Measurements from ENCODE around the gene IQGAP2. TPM values are rescaled to one million over a fixed set of nuclear protein-coding genes. Genes with fewer than 3 reads are reported as not detected.

The IQGAP2 gene
- total RNA-seq, 1 experiment from 2014 or later = 36.8 TPM

DNA sequence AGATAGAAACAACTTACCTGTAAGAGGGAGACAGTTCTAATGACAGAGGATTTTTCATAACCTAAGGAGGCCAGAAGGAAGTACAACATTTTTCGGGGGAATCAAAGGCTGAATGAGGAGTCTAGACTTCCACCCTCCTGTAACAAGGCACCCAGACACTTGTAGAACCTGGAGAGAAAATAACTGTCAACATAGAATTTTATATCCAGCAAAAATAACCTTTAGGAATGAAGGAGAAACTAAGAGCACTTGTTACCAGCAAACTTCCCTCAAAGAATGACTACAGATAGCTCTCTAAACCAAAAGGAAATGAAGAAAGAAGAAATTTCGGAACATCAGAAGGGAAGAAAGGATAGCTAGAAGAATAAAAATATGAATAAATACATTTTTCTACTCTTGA lies 246.1 kb downstream of the IQGAP2 start:
- DNase-seq = no peak
- Histone ChIP-seq H3K36me3 (replicated peaks; ENCODE audit: control insufficient read depth, insufficient read depth, low read length) (no peaks in the 10 kb centered on the region), H3K27me3 (ENCODE audit: control insufficient read depth, insufficient read depth, low read length) (no peaks in the 10 kb centered on the region), H3K4me3 (ENCODE audit: insufficient read depth, low read depth, low read length) (no peak overlapping the region)

- no peaks in the 10 kb centered on the region for H3K27me3 ChIP-seq (ENCODE audit: control insufficient read depth, insufficient read depth, low read length)
- H3K4me3 ChIP-seq (ENCODE audit: insufficient read depth, low read depth, low read length) = no peak overlapping the region
- no peaks in the 10 kb centered on the region for H3K36me3 ChIP-seq (replicated peaks; ENCODE audit: control insufficient read depth, insufficient read depth, low read length)
- DNase-seq = no peak
Observed at GRCh38 chr5:76652809-76653414, 249.8 kb downstream of the IQGAP2 start.

DNA sequence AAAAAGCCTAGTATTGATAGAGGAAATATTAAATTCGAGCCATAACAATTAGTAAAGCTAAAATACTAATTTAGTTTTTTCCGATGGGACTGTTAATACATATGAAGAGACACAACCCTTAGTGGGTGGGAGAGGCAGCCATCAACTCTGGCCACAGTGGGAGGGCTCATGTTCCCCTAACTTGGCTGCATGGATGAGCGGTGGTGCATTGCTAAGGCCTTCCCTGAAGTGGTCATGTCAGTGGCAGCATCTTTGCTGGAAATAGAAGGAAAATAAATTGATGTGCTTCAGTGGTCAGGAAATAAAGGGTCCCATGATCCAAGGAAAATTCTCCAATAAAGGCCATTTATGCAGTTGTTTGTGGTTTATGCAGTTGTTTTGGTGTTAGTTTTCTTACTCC lies 254.0 kb downstream of the IQGAP2 start:
- Histone ChIP-seq H3K4me3 (ENCODE audit: insufficient read depth, low read depth, low read length) (no peak overlapping the region), H3K27me3 (ENCODE audit: control insufficient read depth, insufficient read depth, low read length) (no peaks in the 10 kb centered on the region), H3K36me3 (replicated peaks; ENCODE audit: control insufficient read depth, insufficient read depth, low read length) (peaks cover 2% of the 10 kb centered on the region)
- no peak for DNase-seq

DNA sequence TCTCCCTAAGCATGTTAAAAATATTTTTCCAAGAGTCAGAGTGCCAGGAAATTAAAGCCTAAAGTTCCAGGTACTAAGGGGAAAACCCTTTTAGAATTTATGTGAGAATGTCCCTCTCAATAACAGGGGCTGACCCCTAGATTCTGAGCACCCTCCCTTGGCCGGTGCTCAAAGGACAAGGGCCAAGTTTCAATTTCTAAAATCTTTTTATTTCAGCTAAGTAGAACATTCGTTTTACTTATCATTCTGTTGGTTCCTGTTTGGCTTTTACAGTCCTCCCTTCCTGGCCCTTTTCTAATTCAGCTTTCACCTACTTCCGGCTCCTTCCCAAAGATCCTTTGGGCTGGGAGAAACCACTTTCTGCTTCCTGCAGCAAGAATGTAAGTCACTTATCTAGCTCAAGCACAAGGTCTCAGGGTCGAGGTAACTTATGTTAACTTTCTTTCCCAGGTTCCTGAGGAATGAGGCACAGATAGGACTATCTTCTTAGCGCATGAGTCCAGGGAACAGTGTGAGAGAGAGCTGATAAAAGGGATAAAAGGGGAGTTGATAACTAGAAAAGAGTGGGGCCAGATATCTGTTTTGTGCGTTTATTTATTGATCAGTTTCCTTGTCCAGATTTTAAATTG lies 254.7 kb downstream of the IQGAP2 start:
- no peak overlapping the region for H3K4me3 ChIP-seq (ENCODE audit: insufficient read depth, low read depth, low read length)
- DNase-seq = no peak
- peaks cover 2% of the 10 kb centered on the region for H3K36me3 ChIP-seq (replicated peaks; ENCODE audit: control insufficient read depth, insufficient read depth, low read length)
- no peaks in the 10 kb centered on the region for H3K27me3 ChIP-seq (ENCODE audit: control insufficient read depth, insufficient read depth, low read length)

- Histone ChIP-seq H3K36me3 (replicated peaks; ENCODE audit: control insufficient read depth, insufficient read depth, low read length) (peaks cover 2% of the 10 kb centered on the region), H3K27me3 (ENCODE audit: control insufficient read depth, insufficient read depth, low read length) (no peaks in the 10 kb centered on the region), H3K4me3 (ENCODE audit: insufficient read depth, low read depth, low read length) (no peak overlapping the region)
- DNase-seq = no peak
Observed at GRCh38 chr5:76660360-76660759, 257.3 kb downstream of the IQGAP2 start.

GRCh38 chr5:76662521-76662920 lies 259.4 kb downstream of the IQGAP2 start:
- Histone ChIP-seq H3K27me3 (ENCODE audit: control insufficient read depth, insufficient read depth, low read length) (no peaks in the 10 kb centered on the region), H3K36me3 (replicated peaks; ENCODE audit: control insufficient read depth, insufficient read depth, low read length) (peaks cover 2% of the 10 kb centered on the region), H3K4me3 (ENCODE audit: insufficient read depth, low read depth, low read length) (no peak overlapping the region)
- DNase-seq = no peak

GRCh38 chr5:76663573-76663972 lies 260.5 kb downstream of the IQGAP2 start:
- Histone ChIP-seq H3K4me3 (ENCODE audit: insufficient read depth, low read depth, low read length) (no peak overlapping the region), H3K27me3 (ENCODE audit: control insufficient read depth, insufficient read depth, low read length) (no peaks in the 10 kb centered on the region), H3K36me3 (replicated peaks; ENCODE audit: control insufficient read depth, insufficient read depth, low read length) (peaks cover under 1% of the 10 kb centered on the region)
- no peak for DNase-seq

DNA sequence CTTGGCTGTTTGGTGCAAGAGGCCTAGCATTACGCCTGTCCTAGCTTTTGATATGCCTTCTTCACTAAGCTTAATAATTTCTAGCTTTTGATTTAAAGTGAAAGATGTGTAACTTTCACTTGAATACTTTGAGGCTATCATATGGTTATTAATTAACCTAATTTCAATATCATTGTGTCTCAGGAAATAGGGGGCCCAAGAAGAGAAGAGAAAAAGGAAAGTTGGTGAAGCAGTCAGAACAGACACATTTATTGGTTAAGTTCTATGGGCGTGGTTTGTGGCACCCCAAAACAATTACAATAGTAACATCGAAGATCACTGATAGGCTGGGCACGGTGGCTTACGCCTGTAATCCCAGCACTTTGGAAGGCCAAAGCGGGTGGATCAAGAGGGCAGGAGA lies 261.0 kb downstream of the IQGAP2 start:
- no peak for DNase-seq
- H3K27me3 ChIP-seq (ENCODE audit: control insufficient read depth, insufficient read depth, low read length) = no peaks in the 10 kb centered on the region
- no peaks in the 10 kb centered on the region for H3K36me3 ChIP-seq (replicated peaks; ENCODE audit: control insufficient read depth, insufficient read depth, low read length)
- H3K4me3 ChIP-seq (ENCODE audit: insufficient read depth, low read depth, low read length) = no peak overlapping the region

- Histone ChIP-seq H3K4me3 (ENCODE audit: insufficient read depth, low read depth, low read length) (no peak overlapping the region), H3K27me3 (ENCODE audit: control insufficient read depth, insufficient read depth, low read length) (no peaks in the 10 kb centered on the region), H3K36me3 (replicated peaks; ENCODE audit: control insufficient read depth, insufficient read depth, low read length) (no peaks in the 10 kb centered on the region)
- no peak for DNase-seq
Observed at GRCh38 chr5:76667495-76667894, 264.4 kb downstream of the IQGAP2 start.

GRCh38 chr5:76669245-76669644 lies 266.2 kb downstream of the IQGAP2 start:
- Histone ChIP-seq H3K27me3 (ENCODE audit: control insufficient read depth, insufficient read depth, low read length) (no peaks in the 10 kb centered on the region), H3K4me3 (ENCODE audit: insufficient read depth, low read depth, low read length) (no peak overlapping the region), H3K36me3 (replicated peaks; ENCODE audit: control insufficient read depth, insufficient read depth, low read length) (no peaks in the 10 kb centered on the region)
- no peak for DNase-seq

DNA sequence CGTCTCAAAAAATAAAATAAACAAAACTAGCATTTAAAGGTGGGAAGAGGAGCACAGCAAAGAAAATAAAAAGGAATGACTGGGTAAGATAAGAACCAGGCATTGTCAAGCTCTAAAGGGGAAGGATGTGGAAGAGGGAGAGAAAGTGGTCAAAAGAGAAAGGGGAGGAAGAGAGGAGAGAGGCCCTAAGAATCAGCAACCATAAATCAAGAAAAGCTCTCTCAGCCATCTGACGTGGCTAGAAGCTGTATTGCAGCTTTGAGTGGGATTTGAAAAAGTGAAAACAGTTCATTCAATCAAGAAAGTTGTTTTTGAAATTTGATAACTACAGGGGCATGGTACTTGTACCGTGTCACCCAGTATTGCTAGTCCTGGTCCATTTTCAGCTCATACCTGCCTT lies 267.4 kb downstream of the IQGAP2 start:
- DNase-seq = no peak
- Histone ChIP-seq H3K36me3 (replicated peaks; ENCODE audit: control insufficient read depth, insufficient read depth, low read length) (peaks cover 5% of the 10 kb centered on the region), H3K27me3 (ENCODE audit: control insufficient read depth, insufficient read depth, low read length) (no peaks in the 10 kb centered on the region), H3K4me3 (ENCODE audit: insufficient read depth, low read depth, low read length) (no peak overlapping the region)

- no peak for DNase-seq
- H3K27me3 ChIP-seq (ENCODE audit: control insufficient read depth, insufficient read depth, low read length) = no peaks in the 10 kb centered on the region
- peaks cover 5% of the 10 kb centered on the region for H3K36me3 ChIP-seq (replicated peaks; ENCODE audit: control insufficient read depth, insufficient read depth, low read length)
Observed at GRCh38 chr5:76672242-76672641, 269.2 kb downstream of the IQGAP2 start.

GRCh38 chr5:76673125-76673524 lies 270.0 kb downstream of the IQGAP2 start:
- H3K27me3 ChIP-seq (ENCODE audit: control insufficient read depth, insufficient read depth, low read length) = no peaks in the 10 kb centered on the region
- peaks cover 5% of the 10 kb centered on the region for H3K36me3 ChIP-seq (replicated peaks; ENCODE audit: control insufficient read depth, insufficient read depth, low read length)
- no peak for DNase-seq
- no peak overlapping the region for H3K4me3 ChIP-seq (ENCODE audit: insufficient read depth, low read depth, low read length)

More at GRCh38 chr5:76672242-76672641, 269.2 kb downstream of the IQGAP2 start:
- no peak overlapping the region for H3K4me3 ChIP-seq (ENCODE audit: insufficient read depth, low read depth, low read length)

- no peaks in the 10 kb centered on the region for H3K27me3 ChIP-seq (ENCODE audit: control insufficient read depth, insufficient read depth, low read length)
- DNase-seq = peak; percentile 13
- H3K36me3 ChIP-seq (replicated peaks; ENCODE audit: control insufficient read depth, insufficient read depth, low read length) = peaks cover 5% of the 10 kb centered on the region
- no peak overlapping the region for H3K4me3 ChIP-seq (ENCODE audit: insufficient read depth, low read depth, low read length)
Observed at GRCh38 chr5:76674330-76675066, 271.4 kb downstream of the IQGAP2 start.

DNA sequence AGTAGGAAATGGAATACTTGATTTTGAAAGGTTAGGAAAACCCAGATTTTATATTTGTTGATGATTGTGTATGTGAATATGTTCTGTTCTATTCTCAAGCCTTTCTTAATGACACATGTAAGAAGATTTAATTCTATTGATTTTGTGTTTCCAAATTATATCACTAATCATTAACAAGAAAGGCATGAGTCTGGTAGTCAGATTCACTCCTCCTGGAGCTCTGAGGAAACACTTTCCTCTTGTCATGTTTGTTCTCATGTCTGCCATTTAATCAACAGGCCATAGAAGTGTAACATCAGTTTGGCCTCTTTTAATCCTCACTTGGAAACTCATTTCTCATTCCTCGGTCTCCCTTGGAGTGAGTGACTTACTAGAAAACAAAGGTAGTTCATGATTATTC lies 272.3 kb downstream of the IQGAP2 start:
- DNase-seq = no peak
- H3K27me3 ChIP-seq (ENCODE audit: control insufficient read depth, insufficient read depth, low read length) = no peaks in the 10 kb centered on the region
- H3K4me3 ChIP-seq (ENCODE audit: insufficient read depth, low read depth, low read length) = no peak overlapping the region
- peaks cover 5% of the 10 kb centered on the region for H3K36me3 ChIP-seq (replicated peaks; ENCODE audit: control insufficient read depth, insufficient read depth, low read length)

Measured in H7 (cell line).